Transverse colon (tissue), 4 donors: ENCODE measurements around the gene CD1D. TPM values are rescaled to one million over a fixed set of nuclear protein-coding genes. Genes with fewer than 3 reads are reported as not detected.
A peak's percentile ranks its signal among the peaks of the same experiment; 100 is the strongest.
"Not testable (repeated sequence)": the region's sequence is repeated elsewhere in the genome, so short reads cannot be mapped to it uniquely, and the experiment has no call there.

Experiments
- DNase-seq: peaks from one replicate; pipeline ENCODE4 v3.0.0-alpha.2; 2019
- H3K27ac ChIP-seq, 4 donors: fragments of 200-600 bp; sonication (generic); 2 replicates each; pipeline ENCODE4 v1.5.1; 2016 to 2018; ENCODE audit warnings: inconsistent platforms in 4 of 4
- H3K27me3 ChIP-seq: fragments of 200-600 bp; sonication (generic); 2 replicates; pipeline ENCODE4 v1.5.1; 2017; ENCODE audit warnings: inconsistent platforms
- H3K36me3 ChIP-seq, 4 donors: fragments of 200-600 bp; sonication (generic); 2 replicates each; pipeline ENCODE4 v1.5.1; 2017 to 2019; ENCODE audit warnings: inconsistent platforms in 4 of 4
- H3K4me1 ChIP-seq, 4 donors: fragments of 200-600 bp; sonication (generic); 2 replicates each; pipeline ENCODE4 v1.5.1; 2017 to 2020; ENCODE audit warnings: inconsistent platforms in 4 of 4
- H3K4me3 ChIP-seq, 4 donors: fragments of 200-600 bp; sonication (generic); 1 replicate in 1 of 4; 2 replicates in 3 of 4; pipeline versions ENCODE4 v1.5.1 to v1.6.1; 2017 to 2019; ENCODE audit warnings: inconsistent platforms in 4 of 4
- H3K9me3 ChIP-seq, 2 donors: fragments of 200-600 bp; sonication (generic); 2 replicates each; pipeline ENCODE4 v1.5.1; 2017 to 2019; ENCODE audit warnings: inconsistent platforms in 2 of 2
- EP300 ChIP-seq: sonication (generic); formaldehyde crosslinking; IDR thresholded peaks from one replicate; pipeline ENCODE4 v1.6.1; 2017; ENCODE audit warnings: antibody characterized with exemption, low read depth
- POLR2A ChIP-seq: fragments of 450-650 bp; IDR thresholded peaks from one replicate; pipeline ENCODE4 v1.6.1; 2016; ENCODE audit warnings: antibody characterized with exemption, mild to moderate bottlenecking, moderate library complexity
- POLR2AphosphoS5 ChIP-seq, 3 donors: sonication (generic); formaldehyde crosslinking; IDR thresholded peaks; one replicate each; pipeline ENCODE4 v1.6.1; 2016; ENCODE audit warnings: antibody characterized with exemption in 3 of 3
- WGBS, 2 donors: methylation state at CpG; one replicate each; pipeline ENCODE4 v1.1.5; 2018; ENCODE audit warnings: low coverage in 1 of 2; 5-methylcytosine and 5-hydroxymethylcytosine counted together
- in situ Hi-C, 4 donors: fragments of 200-750 bp; cut with MboI; loops; one replicate each; pipeline versions ENCODE4 v1.15.0 to v1.15.1; 2017; ENCODE audit warnings: low sequenced_read_pairs in 3 of 4, low pct_ligation_motif_present in 1 of 4, low pct_unique_long_range_greater_than_20kb in 1 of 4
- intact Hi-C: fragments of 100-400 bp; cut with DNase I; formaldehyde crosslinking; loops from one replicate; pipeline ENCODE4 v1.15.1; 2023; ENCODE audit warnings: low total_unique reads
- total RNA-seq, 4 donors: library from RNA; depleted of rRNA; stranded (reverse); fragments of >200 nt; gene quantifications; one replicate each; pipeline ENCODE4 v1.1.0, GENCODE V29; 2016
- TF ChIP-seq, protein P1 (sequence below), 5 experiments: fragments of 200-600 bp in 3 of 5; fragments of 450-650 bp in 2 of 5; sonication (generic) in 3 of 5; IDR thresholded peaks; 1 replicate in 2 of 5; 2 replicates in 3 of 5; pipeline ENCODE4 v1.5.1; 2016 to 2017; ENCODE audit warnings: antibody characterized with exemption in 5 of 5, inconsistent platforms in 3 of 5, mild to moderate bottlenecking in 2 of 5, moderate library complexity in 1 of 5

The CD1D gene
- total RNA-seq, 4 donors from 2014 or later = 1.4 to 11.2 (median 4.1) TPM

DNA sequence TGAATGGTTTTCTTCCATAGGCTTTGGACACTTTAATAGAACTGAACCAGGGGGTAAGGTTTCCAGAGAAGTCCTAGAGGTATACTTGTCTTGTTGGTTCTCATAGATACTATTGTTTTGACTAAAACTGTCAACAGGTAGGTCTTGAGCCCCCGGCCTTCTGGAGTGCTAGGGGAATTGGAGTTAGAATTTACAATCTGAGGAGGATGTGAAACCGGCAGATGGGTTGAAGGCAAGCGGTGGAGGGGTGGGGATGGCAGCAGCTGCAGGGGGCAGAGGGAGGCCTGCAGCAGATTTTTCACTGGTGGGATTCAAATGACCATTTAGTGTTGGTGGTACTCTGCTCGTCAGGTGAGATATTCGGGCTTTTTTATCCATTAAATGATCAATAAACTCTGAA lies 4.3 kb upstream of the CD1D start:
- in situ Hi-C loops (no loop called here), intact Hi-C loops (no loop called here)
- Histone ChIP-seq H3K9me3 (no peaks in the 10 kb centered on the region), H3K27ac (no peak overlapping the region), H3K4me1 (peaks cover 0 to 44% (median 16%) of the 10 kb centered on the region in 4 donors), H3K36me3 (no peaks in the 10 kb centered on the region), H3K27me3 (peaks cover 11% of the 10 kb centered on the region), H3K4me3 (no peak overlapping the region)
- WGBS, 2 donors = 55 to 89% methylated on average over 2 to 5 of the region's 5 CpGs
- no peak for DNase-seq
- TF ChIP-seq, protein P1, sequence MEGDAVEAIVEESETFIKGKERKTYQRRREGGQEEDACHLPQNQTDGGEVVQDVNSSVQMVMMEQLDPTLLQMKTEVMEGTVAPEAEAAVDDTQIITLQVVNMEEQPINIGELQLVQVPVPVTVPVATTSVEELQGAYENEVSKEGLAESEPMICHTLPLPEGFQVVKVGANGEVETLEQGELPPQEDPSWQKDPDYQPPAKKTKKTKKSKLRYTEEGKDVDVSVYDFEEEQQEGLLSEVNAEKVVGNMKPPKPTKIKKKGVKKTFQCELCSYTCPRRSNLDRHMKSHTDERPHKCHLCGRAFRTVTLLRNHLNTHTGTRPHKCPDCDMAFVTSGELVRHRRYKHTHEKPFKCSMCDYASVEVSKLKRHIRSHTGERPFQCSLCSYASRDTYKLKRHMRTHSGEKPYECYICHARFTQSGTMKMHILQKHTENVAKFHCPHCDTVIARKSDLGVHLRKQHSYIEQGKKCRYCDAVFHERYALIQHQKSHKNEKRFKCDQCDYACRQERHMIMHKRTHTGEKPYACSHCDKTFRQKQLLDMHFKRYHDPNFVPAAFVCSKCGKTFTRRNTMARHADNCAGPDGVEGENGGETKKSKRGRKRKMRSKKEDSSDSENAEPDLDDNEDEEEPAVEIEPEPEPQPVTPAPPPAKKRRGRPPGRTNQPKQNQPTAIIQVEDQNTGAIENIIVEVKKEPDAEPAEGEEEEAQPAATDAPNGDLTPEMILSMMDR (IDR thresholded peaks at IDR 0.05) = no peak
- TF ChIP-seq POLR2A = no peak
- TF ChIP-seq EP300 = no peak

DNA sequence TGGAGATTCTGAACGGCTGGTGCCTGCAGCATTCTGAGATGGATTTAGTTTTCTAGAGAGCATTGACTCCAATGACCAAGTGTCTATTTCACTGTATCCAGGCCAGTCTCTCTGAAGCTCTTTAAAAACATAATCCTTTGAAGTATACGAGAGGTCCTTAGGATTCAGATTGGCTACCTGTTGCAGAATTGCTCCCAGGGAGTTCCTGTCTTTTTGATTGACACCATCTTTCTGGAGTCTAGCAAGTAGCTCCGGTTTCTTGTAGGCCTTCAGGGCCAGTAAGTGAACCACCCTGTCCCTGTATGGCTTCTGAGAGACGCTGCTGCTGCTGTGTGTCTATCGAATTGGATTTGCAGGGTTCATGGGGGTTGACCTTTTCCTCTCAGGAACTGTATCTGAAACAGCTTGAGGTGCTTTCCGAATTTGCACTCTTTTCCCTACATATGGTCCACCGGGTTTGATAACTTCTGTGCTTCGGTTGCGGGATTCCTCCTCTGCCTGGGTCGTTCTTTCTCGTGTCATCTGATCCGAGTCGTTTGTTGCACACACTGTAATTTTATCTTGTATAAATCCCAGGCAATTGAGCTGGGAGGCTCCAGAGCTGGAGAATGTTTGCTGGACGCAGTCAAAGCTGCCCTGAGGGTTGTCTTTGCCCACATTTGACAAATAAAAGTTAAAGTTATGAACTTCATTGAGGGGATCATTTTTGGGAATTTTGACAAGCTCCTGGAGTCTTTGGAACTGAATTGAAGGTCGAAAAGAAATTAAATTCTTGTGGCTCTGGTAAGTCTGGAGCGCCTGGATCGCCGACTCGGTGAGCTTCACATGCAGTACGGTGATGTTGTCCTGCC lies 3.6 kb upstream of the CD1D start:
- WGBS, 2 donors = 36 to 59% methylated on average over 7 to 20 of the region's 20 CpGs
- in situ Hi-C loops = not testable (repeated sequence)
- peaks cover 17% of the 10 kb centered on the region for H3K27me3 ChIP-seq

DNA sequence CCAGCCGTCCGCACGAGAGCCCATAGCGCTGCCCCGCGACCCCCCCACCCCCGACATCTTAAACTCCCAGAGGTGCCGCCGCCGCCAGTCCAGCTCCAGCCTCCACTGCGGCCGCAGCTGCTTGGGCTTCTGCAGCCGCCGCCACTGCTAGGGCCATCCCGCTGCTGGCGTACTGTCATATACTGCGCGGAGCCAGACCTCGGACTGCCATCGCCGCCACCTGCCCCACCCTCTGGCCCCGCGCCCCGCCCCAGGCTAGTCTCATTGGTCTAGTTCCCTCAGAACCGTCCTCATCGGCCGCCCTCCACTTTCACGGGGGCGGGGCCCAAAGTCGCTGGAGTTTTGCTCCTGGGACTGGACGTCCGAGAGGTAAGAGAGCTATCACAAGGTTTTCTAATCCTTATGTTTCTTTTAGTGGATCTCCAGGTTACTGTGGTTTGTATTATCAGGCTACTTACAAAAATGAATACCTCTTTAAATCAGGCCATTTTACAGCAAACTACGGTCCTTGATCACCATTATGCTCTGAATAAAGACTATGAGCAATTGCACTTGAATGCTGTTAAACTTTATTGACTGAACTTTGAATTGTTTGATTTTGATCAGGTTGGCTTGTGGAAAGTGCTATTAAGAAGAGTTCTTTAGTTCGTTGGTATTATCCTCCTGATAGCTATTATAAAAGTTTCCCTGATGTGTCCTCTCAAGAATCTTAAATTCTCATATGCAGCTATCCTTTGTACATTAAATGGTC lies 2.8 kb upstream of the CD1D start:
- 15 to 21% methylated on average over 2 to 16 of the region's 34 CpGs for WGBS, 2 donors
- DNase-seq = peak; percentile 94
- no peaks in the 10 kb centered on the region for H3K36me3 ChIP-seq
- in situ Hi-C loops (no loop called here), intact Hi-C loops (no loop called here)
- peaks cover 25% of the 10 kb centered on the region for H3K27me3 ChIP-seq
- H3K9me3 ChIP-seq = no peaks in the 10 kb centered on the region
- H3K27ac ChIP-seq = peak overlapping the region; percentile 7 to 74 (median 46)
- TF ChIP-seq EP300 (no peak), POLR2AphosphoS5 (IDR thresholded peaks at IDR 0.05) (peak in 2 of 3 donors; percentile 9 to 60), POLR2A (peak; percentile 21)
- TF ChIP-seq, protein P1 (IDR thresholded peaks at IDR 0.05) = no peak
- peaks cover 0 to 48% (median 17%) of the 10 kb centered on the region in 4 donors for H3K4me1 ChIP-seq
- peak overlapping the region; percentile 12 to 63 (median 36) for H3K4me3 ChIP-seq

More for the DNA sequence above, 3.6 kb upstream of the CD1D start:
- intact Hi-C loops, H3K36me3 ChIP-seq, DNase-seq, H3K9me3 ChIP-seq: not testable (repeated sequence)
- Histone ChIP-seq H3K4me3 (peak overlapping the region; percentile 12 to 63 (median 36)), H3K4me1 (peaks cover 0 to 48% (median 17%) of the 10 kb centered on the region in 4 donors), H3K27ac (peak overlapping the region; percentile 7 to 74 (median 46))

DNA sequence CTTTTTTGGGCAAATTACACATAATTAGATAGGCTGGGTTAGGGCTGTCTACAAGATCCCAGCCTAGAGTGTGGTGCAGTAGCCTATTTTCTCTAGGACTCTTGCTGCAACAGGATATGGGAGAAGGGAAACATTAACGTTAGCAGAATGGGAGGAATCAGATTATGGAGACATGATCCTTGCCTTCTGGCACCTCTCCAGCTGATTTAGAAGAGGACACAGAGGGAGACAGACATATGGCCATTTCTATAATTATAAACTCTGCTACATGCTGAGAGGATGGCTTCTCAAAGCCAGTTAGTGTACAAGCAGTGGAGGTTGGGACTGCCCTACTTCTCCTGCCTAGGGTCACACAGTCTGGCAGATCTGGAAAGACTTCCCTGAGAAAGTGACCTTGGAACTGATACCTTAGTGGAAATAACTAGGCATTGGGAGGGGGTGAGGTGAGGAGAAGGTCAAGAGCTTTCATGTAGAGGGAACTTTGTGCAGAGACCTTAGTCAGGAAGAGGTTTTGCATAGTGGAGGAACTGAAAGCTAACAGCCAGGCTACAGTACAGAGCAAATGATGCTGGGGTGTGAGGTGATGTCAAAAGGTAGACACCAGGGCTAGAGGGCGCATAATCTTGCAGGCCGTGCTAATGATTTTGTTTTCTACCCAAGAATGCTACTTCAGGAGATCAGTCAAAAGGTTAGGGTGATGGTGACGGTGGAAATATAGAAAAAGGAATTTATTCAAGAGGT lies 1.2 kb upstream of the CD1D start:
- in situ Hi-C loops (no loop called here), intact Hi-C loops (no loop called here)
- H3K27me3 ChIP-seq = peaks cover 30% of the 10 kb centered on the region
- H3K27ac ChIP-seq = no peak overlapping the region
- peaks cover 0 to 48% (median 17%) of the 10 kb centered on the region in 4 donors for H3K4me1 ChIP-seq
- H3K36me3 ChIP-seq = no peaks in the 10 kb centered on the region
- 58 to 64% methylated on average over 3 to 4 of the region's 4 CpGs for WGBS, 2 donors
- H3K4me3 ChIP-seq = no peak overlapping the region
- DNase-seq = peak; percentile 32
- H3K9me3 ChIP-seq = no peaks in the 10 kb centered on the region
- TF ChIP-seq POLR2AphosphoS5 (IDR thresholded peaks at IDR 0.05) (no peak), POLR2A (no peak), EP300 (no peak)
- TF ChIP-seq, protein P1 (IDR thresholded peaks at IDR 0.05) = no peak
